ENCODE data around the gene ARMC5.

- no peak for TF ChIP-seq CTCF (IDR thresholded peaks at IDR 0.05; ENCODE audit: poor library complexity, severe bottlenecking)
- no peak for TF ChIP-seq REST (IDR thresholded peaks at IDR 0.05; ENCODE audit: borderline replicate concordance)
- no peak for TF ChIP-seq POLR2AphosphoS5 (IDR thresholded peaks at IDR 0.05)
- no peak for TF ChIP-seq MXI1 (conservative IDR thresholded peaks at IDR 0.05; ENCODE audit: poor library complexity, severe bottlenecking)
- TF ChIP-seq EZH2 (IDR thresholded peaks at IDR 0.05; ENCODE audit: borderline replicate concordance, insufficient read depth, low read length, poor library complexity, severe bottlenecking): no peak
- no peak for TF ChIP-seq EP300 (conservative IDR thresholded peaks at IDR 0.05; ENCODE audit: poor library complexity, severe bottlenecking)
- TF ChIP-seq TAF1 (IDR thresholded peaks at IDR 0.05; ENCODE audit: low read depth): no peak
Observed at GRCh38 chr16:31501226-31501965, 42.1 kb downstream of the ARMC5 start.

Measured in neural cell (in vitro differentiated cells).